GM12875 (cell line): ENCODE results near the gene GRIK4.
A peak's percentile ranks its signal among the peaks of the same experiment; 100 is the strongest.

Source experiments
- H3K4me3 ChIP-seq: one replicate; pipeline ENCODE4 v1.5.1; 2011; ENCODE audit warnings: low read depth, low read length, control low read depth
- CTCF ChIP-seq: IDR thresholded peaks from 2 replicates; pipeline ENCODE4 v1.5.1; 2011; ENCODE audit warnings: low read depth, mild to moderate bottlenecking, control low read depth, inconsistent platforms, low read length, moderate library complexity, borderline replicate concordance; ENCODE audit not compliant: insufficient read depth

Gene GRIK4

DNA sequence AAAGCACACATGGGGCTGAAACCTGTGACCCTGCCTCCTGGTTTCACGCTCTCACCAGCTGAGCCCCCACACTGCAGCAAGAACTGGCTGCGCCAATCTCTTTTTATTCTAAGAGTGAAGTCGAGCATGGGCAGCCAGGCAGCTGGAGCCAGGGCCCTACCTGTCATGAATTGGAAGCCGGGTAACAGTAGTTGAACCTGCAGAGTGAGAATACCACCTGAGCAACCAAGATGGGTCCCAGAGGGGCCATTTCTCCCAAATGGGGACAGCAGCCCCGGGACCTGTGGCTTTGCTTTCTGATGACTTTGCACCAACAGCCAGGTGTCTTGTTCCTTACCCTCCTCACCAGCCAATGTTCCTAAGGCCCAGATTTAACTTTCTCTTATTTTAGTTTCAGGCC is 178.9 kb downstream of the GRIK4 start:
- no peak for TF ChIP-seq CTCF
- H3K4me3 ChIP-seq = no peak overlapping the region

- H3K4me3 ChIP-seq = no peak overlapping the region
- no peak for TF ChIP-seq CTCF
Measured at GRCh38 chr11:120694726-120695125, 183.2 kb downstream of the GRIK4 start.

- no peak for TF ChIP-seq CTCF
- H3K4me3 ChIP-seq = no peak overlapping the region
Measured at GRCh38 chr11:120695426-120695825, 183.9 kb downstream of the GRIK4 start.

DNA sequence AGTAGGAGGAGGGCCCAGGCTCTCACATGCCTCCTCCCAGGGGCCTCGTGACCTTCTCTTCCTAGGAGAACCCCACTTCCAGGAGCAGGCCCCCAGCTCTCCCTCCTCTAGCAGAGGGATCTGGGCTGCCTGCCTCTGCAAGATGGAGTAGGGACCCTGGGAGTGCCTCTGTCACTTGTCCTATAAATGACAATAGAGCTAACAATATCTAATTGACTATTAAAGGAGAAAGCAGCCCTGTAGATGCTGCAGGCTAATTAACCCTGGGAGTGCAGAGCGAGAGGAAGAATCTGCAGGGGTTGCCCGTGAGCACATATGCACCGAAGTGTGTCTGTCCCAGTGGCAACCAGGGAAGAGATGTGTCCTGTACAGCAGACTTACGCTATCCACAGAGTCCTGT is 184.4 kb downstream of the GRIK4 start:
- TF ChIP-seq CTCF = no peak
- no peak overlapping the region for H3K4me3 ChIP-seq

- peak; percentile 38; the same call in 1 of the 2 replicates for TF ChIP-seq CTCF
- no peak overlapping the region for H3K4me3 ChIP-seq
Measured at GRCh38 chr11:120696597-120697218, 185.2 kb downstream of the GRIK4 start.

- no peak overlapping the region for H3K4me3 ChIP-seq
- no peak for TF ChIP-seq CTCF
Measured at GRCh38 chr11:120698918-120699317, 187.4 kb downstream of the GRIK4 start.

DNA sequence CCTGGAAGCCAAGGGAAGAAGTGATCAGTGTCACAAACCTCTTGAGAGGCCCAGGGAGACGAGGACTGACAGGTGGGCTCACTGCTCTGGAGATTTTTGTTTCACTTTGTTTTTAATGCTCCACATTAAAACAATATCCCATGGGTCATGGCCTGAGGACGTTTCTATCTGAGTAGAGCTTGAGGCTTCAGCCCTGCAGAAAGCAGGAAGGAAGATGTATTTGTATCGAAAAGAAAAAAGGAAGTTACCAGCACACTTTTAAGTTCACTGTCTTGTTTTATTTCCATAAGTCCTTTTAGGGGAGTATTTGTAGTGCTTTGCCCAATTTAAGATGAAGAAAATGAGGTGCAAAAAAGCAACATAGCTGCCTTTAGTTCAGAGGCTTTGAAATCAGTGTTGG is 191.1 kb downstream of the GRIK4 start:
- no peak for TF ChIP-seq CTCF
- no peak overlapping the region for H3K4me3 ChIP-seq
